GM19328 (cell line): ENCODE measurements around the gene FAM47C.
A peak's percentile ranks its signal among the peaks of the same experiment; 100 is the strongest.
"Not testable (repeated sequence)": the region's sequence is repeated elsewhere in the genome, so short reads cannot be mapped to it uniquely, and the experiment has no call there.

Experiments used
- ATAC-seq: cut with Tn5 transposase; IDR thresholded peaks from one replicate; pipeline ENCODE4 v1.9.1; 2021; ENCODE audit warnings: mild to moderate bottlenecking, moderate library complexity; ENCODE audit not compliant: unreplicated experiment

The FAM47C gene

DNA sequence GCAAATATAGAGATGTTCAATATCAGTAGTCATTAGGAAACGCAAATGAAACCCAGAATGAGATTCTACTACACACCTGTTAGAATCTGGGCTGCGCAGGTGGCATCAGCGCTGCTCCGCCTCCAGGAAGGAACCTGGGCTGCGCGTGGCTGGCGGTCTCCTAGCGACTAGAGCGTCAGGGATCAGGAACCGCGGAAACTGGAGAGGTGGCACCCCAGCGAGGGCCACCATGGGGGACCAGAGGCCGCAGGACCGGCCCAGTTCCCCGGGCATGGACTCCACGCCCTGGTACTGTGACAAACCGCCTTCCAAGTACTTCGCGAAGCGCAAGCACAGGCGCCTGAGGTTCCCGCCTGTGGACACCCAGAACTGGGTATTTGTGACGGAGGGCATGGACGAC, at the start of gene FAM47C:
Gene FAM47C (plus strand): TSS at position 185 of the 400 bp plus-strand sequence. CDS start 45 bp downstream, at position 230.
- ATAC-seq, result not testable (repeated sequence)

GRCh38 chrX:36961590-36961989, 46.6 kb upstream of the FAM47C start:
- ATAC-seq, result no peak

GRCh38 chrX:36963069-36963808, 44.9 kb upstream of the FAM47C start:
- no peak for ATAC-seq

DNA sequence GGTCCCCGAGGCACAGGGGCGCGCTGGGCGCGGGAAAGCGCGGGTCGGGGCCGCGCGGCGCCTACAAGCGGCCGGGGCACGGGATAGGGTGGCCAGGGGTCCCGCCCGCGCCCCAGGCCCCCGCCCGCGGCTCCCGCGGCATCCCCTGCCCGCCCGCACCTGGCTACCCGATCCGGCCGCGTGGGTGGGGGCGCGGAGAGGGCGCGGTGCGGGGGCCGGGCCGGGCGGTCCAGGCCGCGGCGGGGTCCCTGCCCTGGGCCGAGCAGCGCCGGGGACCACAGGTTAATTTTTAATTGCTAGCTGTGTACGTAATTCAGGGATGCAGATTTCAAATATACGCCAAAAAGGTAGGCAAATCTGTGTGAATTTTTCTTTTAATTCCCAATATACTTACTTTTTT, 44.3 kb upstream of the FAM47C start:
- no peak for ATAC-seq

DNA sequence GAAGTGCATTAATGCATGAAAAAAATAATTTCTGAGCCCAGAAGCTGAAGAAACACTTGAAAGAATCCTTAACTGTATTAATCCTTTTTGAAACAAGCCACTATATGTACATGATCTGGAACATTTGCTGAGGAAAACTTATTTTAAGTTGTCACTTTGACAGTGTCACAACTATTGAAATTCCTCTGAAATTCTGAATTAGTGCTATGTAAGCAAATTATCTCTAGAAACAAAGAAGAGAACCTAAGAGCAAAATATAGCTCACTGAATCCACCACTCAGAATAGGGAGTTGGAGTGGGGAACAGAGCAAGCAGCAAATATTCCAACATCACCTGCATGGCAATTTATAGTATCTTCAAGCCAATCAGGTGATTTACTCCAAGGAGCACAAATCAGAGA, 34.6 kb upstream of the FAM47C start:
- no peak for ATAC-seq

- ATAC-seq, result no peak
Observed at GRCh38 chrX:36974911-36975310, 33.3 kb upstream of the FAM47C start.

GRCh38 chrX:36978886-36979285, 29.3 kb upstream of the FAM47C start:
- no peak for ATAC-seq

DNA sequence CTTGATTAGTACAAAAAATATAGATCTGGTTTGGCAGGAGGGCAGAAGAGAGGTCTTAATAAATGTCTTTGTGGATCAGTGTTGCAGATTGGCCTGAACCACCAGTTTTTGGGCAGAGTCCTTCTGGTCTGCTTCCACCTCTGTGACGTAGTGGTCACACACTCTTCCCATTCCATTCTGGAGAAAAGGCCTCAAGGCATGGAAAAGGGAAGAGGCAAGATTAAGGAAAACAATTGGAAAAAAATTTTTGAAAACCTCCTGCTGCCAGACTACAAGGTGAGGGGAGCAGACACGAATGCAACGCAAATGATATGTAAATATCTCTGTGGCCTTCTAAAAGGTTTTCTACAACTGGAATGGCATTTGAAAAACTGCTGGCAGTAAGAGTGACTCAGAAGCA, 24.3 kb upstream of the FAM47C start:
- no peak for ATAC-seq

DNA sequence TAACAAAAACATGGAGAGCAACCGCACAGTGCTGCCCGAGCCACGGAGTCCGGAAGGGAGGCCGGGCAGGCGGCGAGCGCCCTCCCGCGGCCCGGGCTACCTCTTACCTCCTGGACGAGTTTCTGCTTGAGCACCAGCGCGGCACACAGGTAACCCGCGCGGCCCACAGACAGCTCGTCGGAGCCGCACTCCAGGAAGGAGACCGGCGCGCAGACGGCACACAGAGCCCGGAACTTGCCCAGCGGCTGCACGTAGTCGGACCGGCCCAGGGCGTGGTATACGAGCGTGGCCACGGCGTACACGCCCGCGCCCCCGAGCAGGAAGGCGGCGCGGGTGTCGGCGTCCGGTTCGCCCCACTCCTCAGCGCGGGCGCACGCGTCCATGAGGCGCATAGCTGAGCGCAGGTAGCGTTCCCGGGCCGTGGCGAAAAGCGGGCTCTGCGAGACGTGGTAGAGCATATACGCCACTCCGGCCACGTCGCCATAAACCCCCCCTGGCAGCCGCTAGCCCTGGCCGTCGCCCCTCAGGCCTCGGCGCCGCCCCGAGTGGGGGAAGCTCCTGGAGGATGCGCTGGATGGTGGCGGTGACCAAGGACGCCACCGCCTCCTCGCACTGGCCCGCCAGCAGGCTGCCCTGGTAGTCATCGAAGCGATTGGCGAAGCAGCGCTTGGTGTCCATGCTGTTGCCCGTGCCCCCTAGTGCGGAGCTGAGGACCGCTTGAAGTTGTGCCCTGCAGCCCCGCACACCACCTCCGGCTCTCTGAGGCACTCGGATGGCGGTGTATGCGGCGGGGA, 22.6 kb upstream of the FAM47C start:
- ATAC-seq, result not testable (repeated sequence)

DNA sequence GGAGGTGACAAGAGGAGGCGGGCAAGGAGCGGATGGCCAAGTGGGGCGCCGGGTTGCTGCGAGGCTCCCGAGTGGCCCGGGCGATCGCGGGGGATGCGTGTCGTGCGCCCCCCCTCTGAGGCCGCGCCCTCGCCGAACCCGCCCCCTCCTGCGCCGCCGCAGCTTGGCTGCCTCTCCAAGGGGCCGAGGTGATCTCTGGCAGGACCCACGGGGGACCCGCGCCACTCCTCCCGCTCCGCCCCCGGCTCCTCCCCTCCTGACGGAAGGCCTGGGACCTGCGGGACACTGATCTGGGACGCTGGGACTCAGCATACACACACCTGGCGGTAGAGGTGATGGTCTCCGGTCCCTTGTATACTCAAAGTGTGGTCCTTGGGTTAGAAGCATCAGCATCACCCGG, 21.9 kb upstream of the FAM47C start:
- ATAC-seq, result no peak

DNA sequence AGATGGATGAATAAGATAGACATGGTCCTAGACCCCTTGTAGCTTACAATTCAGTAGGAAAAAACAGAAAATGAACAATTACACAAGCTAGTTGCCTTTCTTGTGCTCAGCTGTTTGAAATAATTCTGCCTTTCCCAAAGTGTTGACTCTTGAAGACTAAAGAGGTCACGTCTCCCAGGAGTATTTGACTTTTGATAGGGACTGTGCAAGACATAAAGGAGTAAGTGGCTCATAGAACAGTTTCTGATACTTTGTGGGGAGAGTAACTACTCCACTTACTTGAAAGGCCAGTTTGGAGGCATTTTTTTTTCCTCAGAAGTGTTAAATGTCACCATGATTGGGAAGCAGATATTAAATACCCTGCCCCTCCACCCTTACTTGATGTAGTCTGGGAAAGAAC, 21.0 kb upstream of the FAM47C start:
- ATAC-seq, result not testable (repeated sequence)

DNA sequence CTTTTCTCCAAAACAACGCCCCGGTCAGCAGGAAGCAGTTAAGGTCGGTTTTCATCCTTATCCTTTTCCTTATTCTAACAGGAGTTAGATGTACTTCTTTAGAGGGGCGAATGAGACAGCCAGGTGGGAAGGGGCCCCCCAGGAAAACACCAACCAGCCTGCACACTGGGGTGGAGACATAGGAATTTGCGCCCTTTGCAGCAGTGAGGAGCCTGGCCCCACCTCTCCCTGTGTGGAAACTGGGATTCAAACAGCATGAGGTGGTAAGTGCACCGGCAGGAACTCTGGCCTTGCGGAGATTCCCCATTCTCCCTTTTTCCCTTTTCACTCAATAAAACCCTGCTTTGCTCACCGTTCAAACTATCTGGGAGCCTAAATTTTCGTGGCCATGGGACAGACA, 8.0 kb upstream of the FAM47C start:
- ATAC-seq, result no peak

DNA sequence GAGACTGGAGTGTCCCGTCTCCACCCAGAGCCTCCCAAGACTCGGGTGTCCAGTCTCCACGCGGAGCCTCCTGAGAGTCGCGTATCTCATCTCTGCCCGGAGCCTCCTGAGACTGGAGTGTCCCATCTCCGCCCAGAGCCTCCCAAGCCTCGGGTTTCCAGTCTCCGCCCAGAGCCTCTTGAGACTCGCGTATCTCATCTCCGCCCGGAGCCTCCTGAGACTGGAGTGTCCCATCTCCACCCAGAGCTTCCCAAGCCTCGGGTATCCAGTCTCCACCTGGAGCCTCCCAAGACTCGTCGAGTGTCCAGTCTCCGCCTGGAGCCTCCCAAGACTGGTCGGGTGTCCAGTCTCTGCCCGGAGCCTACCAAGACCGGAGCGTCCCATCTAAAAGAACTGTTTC, 2.3 kb downstream of the FAM47C start:
- no peak for ATAC-seq

GRCh38 chrX:37034260-37034659, 26.1 kb downstream of the FAM47C start:
- not testable (repeated sequence) for ATAC-seq

- ATAC-seq, result not testable (repeated sequence)
Observed at GRCh38 chrX:37036674-37037220, 28.6 kb downstream of the FAM47C start.

- ATAC-seq, result not testable (repeated sequence)
Observed at GRCh38 chrX:37038814-37039213, 30.6 kb downstream of the FAM47C start.

GRCh38 chrX:37042956-37043885, 35.1 kb downstream of the FAM47C start:
- ATAC-seq, result not testable (repeated sequence)

DNA sequence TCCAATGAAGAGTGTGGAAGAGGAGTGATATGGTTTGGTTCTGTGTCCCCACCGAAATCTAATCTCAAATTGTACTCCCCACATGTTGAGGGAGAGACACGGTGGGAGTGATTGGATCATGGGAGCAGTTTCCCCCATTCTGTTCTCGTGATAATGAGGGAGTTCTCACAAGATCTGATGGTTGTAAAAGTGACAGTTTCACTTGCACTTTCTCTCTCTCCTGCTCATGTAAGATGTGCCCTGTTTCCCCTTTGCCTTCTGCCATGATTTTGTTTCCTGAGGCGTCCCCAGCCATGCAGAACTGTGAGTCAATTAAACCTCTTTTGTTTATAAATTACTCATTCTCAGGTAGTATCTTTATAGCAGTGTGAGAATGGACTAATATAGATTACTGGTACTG, 39.6 kb downstream of the FAM47C start:
- no peak for ATAC-seq

DNA sequence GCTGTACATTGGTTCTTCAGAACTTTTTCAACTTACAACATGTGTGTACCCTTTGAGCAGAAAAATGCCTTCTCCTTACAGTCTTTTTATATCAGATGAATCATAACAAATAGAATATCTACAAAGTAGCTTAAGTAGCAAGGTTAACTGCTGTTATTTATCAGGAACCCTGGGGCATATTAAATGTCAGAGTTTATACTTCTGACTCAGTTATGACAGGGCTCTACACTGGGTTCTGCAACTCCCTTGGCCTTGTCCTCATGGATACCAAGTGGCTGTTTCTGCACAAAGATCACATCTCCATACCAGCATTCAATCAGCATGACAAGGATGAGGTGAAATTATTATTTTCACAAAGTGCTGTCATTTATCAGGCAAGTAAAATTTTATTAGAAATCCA, 49.4 kb downstream of the FAM47C start:
- not testable (repeated sequence) for ATAC-seq

GRCh38 chrX:37060999-37061398, 52.8 kb downstream of the FAM47C start:
- peak; percentile 48 for ATAC-seq
